Lung (tissue), 12 donors: Measurements from ENCODE around the gene IFRD2. TPM values are rescaled to one million over a fixed set of nuclear protein-coding genes. Genes with fewer than 3 reads are reported as not detected.

Source experiments
- ATAC-seq: fragments of 200-7000 bp; cut with Tn5 transposase; one replicate; pipeline ENCODE4 v1.9.1; 2020; ENCODE audit warnings: moderate number of reproducible peaks; ENCODE audit not compliant: insufficient read depth, low FRiP score
- DNase-seq, 3 donors: peaks; one replicate each; pipeline ENCODE4 v3.0.0-alpha.2; 2013 to 2017
- H3K27ac ChIP-seq, 2 donors: one replicate each; pipeline ENCODE4 v1.5.1; 2013; ENCODE audit warnings: mild to moderate bottlenecking in 2 of 2, moderate library complexity in 2 of 2, control low read depth in 1 of 2, inconsistent platforms in 1 of 2, low read depth in 1 of 2, low read length in 1 of 2
- H3K27me3 ChIP-seq, 3 donors: one replicate each; pipeline ENCODE4 v1.5.1; 2013; ENCODE audit warnings: low read length in 2 of 3; ENCODE audit not compliant: control insufficient read depth in 3 of 3, insufficient read depth in 3 of 3
- H3K36me3 ChIP-seq, 4 donors: one replicate each; pipeline ENCODE4 v1.5.1; 2013; ENCODE audit warnings: low read length in 4 of 4, mild to moderate bottlenecking in 1 of 4, moderate library complexity in 1 of 4; ENCODE audit not compliant: control insufficient read depth in 4 of 4, insufficient read depth in 4 of 4
- H3K4me1 ChIP-seq, 5 donors: one replicate each; pipeline ENCODE4 v1.5.1; 2013; ENCODE audit warnings: low read length in 5 of 5, mild to moderate bottlenecking in 2 of 5, moderate library complexity in 1 of 5; ENCODE audit not compliant: control insufficient read depth in 5 of 5, insufficient read depth in 5 of 5
- H3K4me3 ChIP-seq: one replicate; pipeline ENCODE4 v1.5.1; 2013; ENCODE audit warnings: mild to moderate bottlenecking, control low read depth, moderate library complexity
- H3K9ac ChIP-seq, 2 donors: one replicate each; pipeline ENCODE4 v1.5.1; 2013; ENCODE audit warnings: low read length in 2 of 2, control low read depth in 1 of 2; ENCODE audit not compliant: insufficient read depth in 1 of 2
- H3K9me3 ChIP-seq, 4 donors: one replicate each; pipeline ENCODE4 v1.5.1; 2013; ENCODE audit warnings: low read length in 3 of 4, mild to moderate bottlenecking in 1 of 4, moderate library complexity in 1 of 4; ENCODE audit not compliant: control insufficient read depth in 4 of 4, insufficient read depth in 3 of 4
- WGBS, 2 donors: extraction: QIAGEN DNeasy Blood & Tissue Kit; methylation state at CpG; one replicate each; pipeline ENCODE4 v1.1.7; 2013; 5-methylcytosine and 5-hydroxymethylcytosine counted together
- polyA plus RNA-seq, 2 donors: library from polyadenylated mRNA; stranded (reverse); fragments of 200-250 nt; gene quantifications; one replicate each; pipeline ENCODE4 v1.2.1, GENCODE V29; 2013
- total RNA-seq, 2 donors: library from RNA; depleted of rRNA in 1 of 2; stranded (reverse); fragments of >200 nt in 1 of 2; gene quantifications; one replicate each; pipeline ENCODE4 v1.2.1, GENCODE V29; 2014 to 2021
- TF ChIP-seq, protein P1 (sequence below): IDR thresholded peaks from 2 replicates; pipeline ENCODE4 v1.5.1; 2012; ENCODE audit warnings: mild to moderate bottlenecking; ENCODE audit errors: control extremely low read depth, extremely low read depth
- donor health status: control.
- donor health status: control.
- donor health status: Bipolar disorder and iron deficiency.
- donor health status: healthy.
- donor health status: DM: yes; HTN: yes; CAD: no.

Gene IFRD2
- total and polyA plus RNA-seq, 4 donors, result 14.7 to 107 (median 95.1) TPM

DNA sequence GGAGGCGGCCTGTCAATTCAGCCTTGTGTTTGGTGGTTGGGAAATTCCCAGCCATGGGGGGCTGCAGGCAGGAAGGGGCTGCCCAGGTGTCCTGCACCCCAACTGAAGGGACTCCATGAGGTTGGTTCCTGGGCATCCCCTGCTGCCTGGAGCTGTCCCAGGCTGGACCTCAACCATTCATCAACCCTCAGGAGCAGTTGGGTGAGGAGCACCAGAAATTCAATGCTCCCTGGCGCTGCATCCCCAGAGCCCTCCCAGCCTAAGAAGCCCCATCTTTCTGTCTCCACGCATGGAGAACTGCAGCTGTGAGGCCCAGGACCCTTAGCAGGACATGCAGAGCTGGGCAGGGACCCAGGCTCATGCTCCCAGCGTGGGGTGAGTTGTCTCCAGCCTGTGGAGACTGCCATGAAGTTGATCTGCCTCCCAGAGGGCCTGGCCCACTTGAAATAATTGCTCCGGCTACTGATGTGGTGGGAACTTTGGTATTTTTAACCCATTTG lies 31.2 kb downstream of the IFRD2 start:
- DNase-seq, result no peak
- H3K27ac ChIP-seq, result peak overlapping the region; percentile 87 to 88
- H3K9me3 ChIP-seq, result peaks cover 0 to 4% (median 0%) of the 10 kb centered on the region in 4 donors
- H3K27me3 ChIP-seq, result no peaks in the 10 kb centered on the region
- peaks cover 18 to 32% (median 22%) of the 10 kb centered on the region in 4 donors for H3K36me3 ChIP-seq
- H3K9ac ChIP-seq, result peak overlapping the region; percentile 77 to 79
- no peak overlapping the region for H3K4me3 ChIP-seq
- TF ChIP-seq, protein P1, sequence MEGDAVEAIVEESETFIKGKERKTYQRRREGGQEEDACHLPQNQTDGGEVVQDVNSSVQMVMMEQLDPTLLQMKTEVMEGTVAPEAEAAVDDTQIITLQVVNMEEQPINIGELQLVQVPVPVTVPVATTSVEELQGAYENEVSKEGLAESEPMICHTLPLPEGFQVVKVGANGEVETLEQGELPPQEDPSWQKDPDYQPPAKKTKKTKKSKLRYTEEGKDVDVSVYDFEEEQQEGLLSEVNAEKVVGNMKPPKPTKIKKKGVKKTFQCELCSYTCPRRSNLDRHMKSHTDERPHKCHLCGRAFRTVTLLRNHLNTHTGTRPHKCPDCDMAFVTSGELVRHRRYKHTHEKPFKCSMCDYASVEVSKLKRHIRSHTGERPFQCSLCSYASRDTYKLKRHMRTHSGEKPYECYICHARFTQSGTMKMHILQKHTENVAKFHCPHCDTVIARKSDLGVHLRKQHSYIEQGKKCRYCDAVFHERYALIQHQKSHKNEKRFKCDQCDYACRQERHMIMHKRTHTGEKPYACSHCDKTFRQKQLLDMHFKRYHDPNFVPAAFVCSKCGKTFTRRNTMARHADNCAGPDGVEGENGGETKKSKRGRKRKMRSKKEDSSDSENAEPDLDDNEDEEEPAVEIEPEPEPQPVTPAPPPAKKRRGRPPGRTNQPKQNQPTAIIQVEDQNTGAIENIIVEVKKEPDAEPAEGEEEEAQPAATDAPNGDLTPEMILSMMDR, result no peak
- H3K4me1 ChIP-seq, result peaks cover 0 to 40% (median 26%) of the 10 kb centered on the region in 5 donors
- ATAC-seq, result no peak
- 68 to 70% methylated on average over 5 of the region's 5 CpGs for WGBS, 2 donors

DNA sequence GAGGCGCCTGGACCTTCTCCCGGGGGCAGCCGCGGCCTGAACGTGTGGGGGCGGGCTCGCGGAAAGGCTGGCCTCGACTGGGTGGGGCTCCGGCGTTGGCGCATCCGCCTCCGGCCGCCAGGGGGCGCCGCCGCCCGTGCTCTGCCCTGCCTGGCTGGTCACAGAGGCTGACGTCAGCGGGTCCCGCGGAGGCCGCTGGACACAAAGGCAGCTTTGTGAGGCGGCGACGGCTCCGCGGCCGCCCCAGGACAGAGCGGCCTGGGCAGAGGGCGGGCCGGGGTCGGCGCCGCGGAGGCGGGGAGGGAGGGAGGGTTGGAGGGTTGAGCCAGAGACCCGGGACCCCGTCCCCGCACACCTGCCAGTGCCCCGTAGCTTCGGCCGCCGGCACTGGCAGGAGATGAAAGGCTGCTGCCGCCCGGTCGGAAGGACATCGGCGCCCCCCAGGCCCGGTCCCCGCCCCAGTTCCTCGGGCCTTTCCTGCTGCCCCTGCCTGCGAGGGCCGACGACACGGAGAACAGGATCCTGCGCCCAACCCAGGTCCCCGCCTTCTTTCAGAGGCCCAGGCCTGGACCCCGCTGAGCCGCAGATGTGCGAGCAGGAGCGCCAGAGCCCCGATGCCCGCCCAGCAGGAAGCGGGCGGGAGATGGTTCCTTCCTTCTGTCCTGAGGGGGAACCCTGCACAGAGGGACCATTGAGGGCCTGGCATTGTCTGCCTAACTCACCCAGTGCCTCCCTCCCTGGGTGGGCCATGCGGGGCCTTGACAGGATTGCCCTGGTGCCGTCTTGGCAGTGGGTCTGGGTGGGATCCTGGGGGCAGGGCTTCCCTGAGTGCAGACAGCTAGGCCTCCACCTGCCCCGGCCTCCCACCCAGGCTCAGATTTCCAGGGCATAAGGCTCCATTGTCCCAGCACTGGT lies 31.9 kb downstream of the IFRD2 start:
- WGBS, 2 donors, result 2% methylated on average over 42 to 70 of the region's 70 CpGs
- Histone ChIP-seq H3K4me1 (peaks cover 0 to 33% (median 19%) of the 10 kb centered on the region in 5 donors), H3K27me3 (no peaks in the 10 kb centered on the region), H3K9ac (peak overlapping the region; percentile 77 to 79), H3K4me3 (peak overlapping the region; percentile 15), H3K9me3 (peaks cover 0 to 4% (median 0%) of the 10 kb centered on the region in 4 donors), H3K27ac (peak overlapping the region; percentile 87 to 88), H3K36me3 (peaks cover 18 to 37% (median 23%) of the 10 kb centered on the region in 4 donors)
- DNase-seq, result peak; percentile 95 to 97 (median 96)
- ATAC-seq, result peak; percentile 87
- TF ChIP-seq, protein P1, result peak; percentile 99

DNA sequence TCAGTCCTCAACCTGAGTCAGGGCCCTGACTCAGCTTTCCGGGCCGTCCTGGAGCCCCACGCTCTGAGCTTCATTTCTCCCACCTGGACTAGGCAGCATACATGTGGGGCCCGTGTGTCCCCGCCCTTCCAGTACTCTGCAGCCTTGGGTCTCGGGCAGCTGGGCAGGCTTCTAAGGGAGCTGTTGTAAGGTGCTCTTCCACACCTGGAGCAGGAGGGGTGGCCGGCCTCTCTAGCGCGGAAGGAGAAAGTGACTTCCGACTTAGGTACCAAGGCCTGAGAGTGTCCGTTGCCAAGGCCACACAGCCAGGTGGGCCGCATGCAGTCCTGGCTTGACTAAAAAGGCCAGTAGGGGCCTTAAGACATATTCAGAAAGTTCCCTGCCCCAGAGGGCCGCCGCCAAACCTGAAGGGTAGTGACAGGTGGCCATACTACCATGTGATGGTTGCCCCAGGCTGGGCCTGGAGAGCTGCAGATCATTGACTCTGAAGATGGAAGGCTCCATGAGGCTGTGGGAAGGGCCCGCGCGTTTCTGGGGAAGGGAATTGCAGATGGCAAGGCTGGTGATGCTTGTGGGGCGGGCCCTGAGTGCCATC lies 32.7 kb downstream of the IFRD2 start:
- H3K27me3 ChIP-seq, result no peaks in the 10 kb centered on the region
- H3K27ac ChIP-seq, result peak overlapping the region; percentile 87 to 88
- peaks cover 0 to 27% (median 14%) of the 10 kb centered on the region in 5 donors for H3K4me1 ChIP-seq
- peaks cover 0 to 4% (median 0%) of the 10 kb centered on the region in 4 donors for H3K9me3 ChIP-seq
- H3K4me3 ChIP-seq, result no peak overlapping the region
- peaks cover 18 to 42% (median 27%) of the 10 kb centered on the region in 4 donors for H3K36me3 ChIP-seq
- 56 to 60% methylated on average over 18 of the region's 18 CpGs for WGBS, 2 donors
- H3K9ac ChIP-seq, result no peak overlapping the region
- DNase-seq (no peak), ATAC-seq (no peak)
- TF ChIP-seq, protein P1, result no peak
